ENCODE measurements around the gene TSPAN16.

The TSPAN16 gene, protein sequence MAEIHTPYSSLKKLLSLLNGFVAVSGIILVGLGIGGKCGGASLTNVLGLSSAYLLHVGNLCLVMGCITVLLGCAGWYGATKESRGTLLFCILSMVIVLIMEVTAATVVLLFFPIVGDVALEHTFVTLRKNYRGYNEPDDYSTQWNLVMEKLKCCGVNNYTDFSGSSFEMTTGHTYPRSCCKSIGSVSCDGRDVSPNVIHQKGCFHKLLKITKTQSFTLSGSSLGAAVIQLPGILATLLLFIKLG

DNA sequence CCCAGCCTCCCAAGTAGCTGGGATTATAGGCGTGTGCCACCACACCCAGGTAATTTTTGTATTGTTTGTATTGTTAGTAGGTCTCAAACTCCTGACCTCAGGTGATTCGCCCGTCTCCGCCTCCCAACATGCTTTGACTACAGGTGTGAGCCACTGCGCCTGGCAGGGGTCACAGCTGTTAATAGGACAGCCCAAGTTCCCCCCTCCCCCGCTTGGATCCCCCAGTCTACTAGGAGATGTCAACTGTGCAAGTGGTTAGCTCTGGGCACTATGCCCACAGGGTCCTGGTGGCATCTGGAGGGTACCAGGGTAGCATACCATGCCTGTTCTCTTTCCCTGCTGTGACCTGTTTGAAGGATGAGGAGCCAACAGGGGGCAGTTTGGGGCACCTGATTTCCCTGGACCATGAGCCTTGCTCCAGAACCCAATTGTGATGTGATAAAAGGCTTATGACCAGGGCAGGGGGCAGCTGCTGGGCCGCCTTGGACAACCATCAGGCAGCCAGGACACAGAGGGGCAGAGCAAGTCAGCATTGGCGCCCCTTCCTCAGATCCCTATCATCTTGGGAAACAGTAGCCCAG is at the start of gene TSPAN16:
Gene TSPAN16, plus strand, starts transcription at position 496 of the 581 bp plus-strand sequence. CDS start 138 bp downstream, outside the sequence.
- no peak for DNase-seq (ENCODE audit: low read depth)
- TF ChIP-seq, protein P1, sequence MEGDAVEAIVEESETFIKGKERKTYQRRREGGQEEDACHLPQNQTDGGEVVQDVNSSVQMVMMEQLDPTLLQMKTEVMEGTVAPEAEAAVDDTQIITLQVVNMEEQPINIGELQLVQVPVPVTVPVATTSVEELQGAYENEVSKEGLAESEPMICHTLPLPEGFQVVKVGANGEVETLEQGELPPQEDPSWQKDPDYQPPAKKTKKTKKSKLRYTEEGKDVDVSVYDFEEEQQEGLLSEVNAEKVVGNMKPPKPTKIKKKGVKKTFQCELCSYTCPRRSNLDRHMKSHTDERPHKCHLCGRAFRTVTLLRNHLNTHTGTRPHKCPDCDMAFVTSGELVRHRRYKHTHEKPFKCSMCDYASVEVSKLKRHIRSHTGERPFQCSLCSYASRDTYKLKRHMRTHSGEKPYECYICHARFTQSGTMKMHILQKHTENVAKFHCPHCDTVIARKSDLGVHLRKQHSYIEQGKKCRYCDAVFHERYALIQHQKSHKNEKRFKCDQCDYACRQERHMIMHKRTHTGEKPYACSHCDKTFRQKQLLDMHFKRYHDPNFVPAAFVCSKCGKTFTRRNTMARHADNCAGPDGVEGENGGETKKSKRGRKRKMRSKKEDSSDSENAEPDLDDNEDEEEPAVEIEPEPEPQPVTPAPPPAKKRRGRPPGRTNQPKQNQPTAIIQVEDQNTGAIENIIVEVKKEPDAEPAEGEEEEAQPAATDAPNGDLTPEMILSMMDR (IDR thresholded peaks at IDR 0.05; ENCODE audit: low read depth, low read length, missing control alignments) = no peak
- in situ Hi-C loops (cut with HindIII; ENCODE audit: low sequenced_read_pairs) = no loop called here
- H3K4me3 ChIP-seq (ENCODE audit: low read depth, low read length) = no peak within 1 kb of the TSS

DNA sequence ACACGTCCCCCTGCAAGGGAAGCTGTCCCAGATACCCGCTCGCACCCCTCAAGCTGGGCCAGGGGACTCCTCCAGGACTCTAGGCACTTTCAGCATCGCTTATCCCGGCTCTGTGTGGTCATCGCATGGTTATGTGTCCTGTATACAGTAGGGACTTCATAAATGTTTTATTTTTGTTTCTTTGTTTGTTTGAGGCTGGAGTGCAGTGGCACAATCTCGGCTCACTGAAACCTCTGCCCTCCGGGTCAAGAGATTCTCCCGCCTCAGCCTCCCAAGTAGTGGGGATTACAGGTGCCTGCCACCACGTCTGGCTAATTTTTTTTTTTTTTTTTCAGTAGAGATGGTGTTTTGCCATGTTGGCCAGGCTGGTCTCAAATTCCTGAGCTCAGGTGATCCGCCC is 49.0 kb upstream of the TSPAN16 start:
- TF ChIP-seq, protein P1 (IDR thresholded peaks at IDR 0.05; ENCODE audit: low read depth, low read length, missing control alignments) = no peak
- in situ Hi-C loops (cut with HindIII; ENCODE audit: low sequenced_read_pairs) = no loop called here
- no peak overlapping the region for H3K4me3 ChIP-seq (ENCODE audit: low read depth, low read length)
- DNase-seq (ENCODE audit: low read depth) = no peak

DNA sequence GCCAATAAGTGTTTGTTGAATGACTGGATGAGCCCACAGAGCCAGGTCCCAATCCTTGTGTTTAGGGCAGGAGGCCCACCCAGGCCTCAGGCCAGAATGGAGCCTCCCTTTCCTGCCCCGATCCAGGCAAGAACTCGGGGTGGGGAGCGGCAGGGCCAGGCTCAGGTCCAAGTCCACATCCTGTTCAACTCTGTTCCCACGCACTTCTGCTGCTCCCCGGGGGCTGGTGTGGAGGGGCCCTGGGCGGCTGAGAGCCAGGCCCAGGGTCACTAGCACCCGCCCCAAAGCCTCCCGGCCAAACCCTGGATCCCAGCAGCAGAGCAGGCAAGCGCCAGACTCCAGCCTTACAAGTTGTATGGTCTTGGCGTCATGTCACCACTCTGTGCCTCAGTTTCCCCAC is 48.6 kb upstream of the TSPAN16 start:
- no peak for DNase-seq (ENCODE audit: low read depth)
- in situ Hi-C loops (cut with HindIII; ENCODE audit: low sequenced_read_pairs) = no loop called here
- TF ChIP-seq, protein P1 (IDR thresholded peaks at IDR 0.05; ENCODE audit: low read depth, low read length, missing control alignments) = no peak
- no peak overlapping the region for H3K4me3 ChIP-seq (ENCODE audit: low read depth, low read length)

DNA sequence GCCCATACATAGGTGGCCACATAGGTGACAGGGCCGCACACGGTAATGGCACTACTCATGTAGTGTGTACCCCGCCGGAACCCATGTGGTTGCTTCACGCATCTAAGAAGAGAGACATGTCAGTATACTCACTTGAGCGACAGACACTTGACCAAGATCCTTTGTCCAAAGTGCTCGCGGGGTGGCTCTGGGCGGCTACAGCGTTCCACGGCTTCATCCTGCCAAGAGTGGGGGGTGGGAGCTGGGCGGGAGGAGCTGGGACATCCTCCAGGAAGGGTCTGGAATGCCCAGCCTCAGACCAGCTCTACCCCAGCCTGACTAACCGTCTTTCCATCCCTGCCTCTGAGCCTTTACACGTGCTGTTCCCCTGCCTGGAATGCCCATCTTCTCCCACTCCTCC is 48.0 kb upstream of the TSPAN16 start:
- no peak overlapping the region for H3K4me3 ChIP-seq (ENCODE audit: low read depth, low read length)
- in situ Hi-C loops (cut with HindIII; ENCODE audit: low sequenced_read_pairs) = no loop called here
- no peak for DNase-seq (ENCODE audit: low read depth)
- TF ChIP-seq, protein P1 (IDR thresholded peaks at IDR 0.05; ENCODE audit: low read depth, low read length, missing control alignments) = no peak

DNA sequence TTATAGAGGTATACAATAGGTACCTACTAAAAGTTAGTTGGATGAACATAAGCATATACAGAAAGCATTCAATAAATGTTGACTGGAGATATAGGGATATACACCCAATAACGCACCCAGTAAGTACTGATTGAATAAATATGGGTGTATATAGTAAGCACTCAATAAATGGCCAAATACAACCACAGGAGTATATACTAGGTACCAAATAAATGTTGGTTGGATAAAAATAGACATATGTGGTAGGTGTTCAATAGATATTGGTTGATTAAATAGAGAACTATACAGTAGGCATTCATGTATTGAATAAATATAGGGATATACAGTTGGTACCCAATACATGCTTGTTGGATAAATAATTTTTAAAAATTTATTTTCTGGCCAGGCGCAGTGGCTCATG is 47.1 kb upstream of the TSPAN16 start:
- in situ Hi-C loops (cut with HindIII; ENCODE audit: low sequenced_read_pairs) = no loop called here
- TF ChIP-seq, protein P1 (IDR thresholded peaks at IDR 0.05; ENCODE audit: low read depth, low read length, missing control alignments) = no peak
- DNase-seq (ENCODE audit: low read depth) = no peak
- H3K4me3 ChIP-seq (ENCODE audit: low read depth, low read length) = no peak overlapping the region

DNA sequence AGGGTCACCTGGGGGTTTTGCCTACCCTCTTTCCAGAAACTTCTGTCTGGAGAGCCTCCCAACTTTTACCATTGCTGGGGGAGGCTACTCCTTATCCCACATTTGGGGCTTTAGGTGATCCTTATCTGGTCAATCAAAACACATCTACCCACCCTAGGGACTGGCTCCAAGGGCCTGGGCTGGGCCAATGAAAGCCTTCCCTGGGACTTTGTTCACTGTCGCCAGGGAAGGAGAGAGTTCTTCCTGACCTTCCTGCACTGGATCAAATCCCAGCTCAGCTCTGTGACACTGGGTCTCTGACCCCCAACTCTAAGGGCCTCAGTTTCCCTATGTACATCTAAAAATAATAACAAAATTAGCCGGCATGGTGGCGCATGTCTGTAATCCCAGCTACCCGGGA is 44.7 kb upstream of the TSPAN16 start:
- in situ Hi-C loops (cut with HindIII; ENCODE audit: low sequenced_read_pairs) = no loop called here

More for the DNA sequence above, 44.7 kb upstream of the TSPAN16 start:
- H3K4me3 ChIP-seq (ENCODE audit: low read depth, low read length) = no peak overlapping the region
- TF ChIP-seq, protein P1 (IDR thresholded peaks at IDR 0.05; ENCODE audit: low read depth, low read length, missing control alignments) = no peak
- DNase-seq (ENCODE audit: low read depth) = no peak

All from astrocyte of the cerebellum (primary cell).